T-helper 1 cell treated with Interleukin-12 subunit alpha and Interleukin-12 subunit beta and Interleukin-4 antibody, amounts not matched to agents 30 μg/mL and 1 μg/mL, for 36 hours (primary cell): ENCODE data around the gene PIK3R1.
A peak's percentile ranks its signal among the peaks of the same experiment; 100 is the strongest.

ENCODE experiments used
- H3K27ac Mint-ChIP-seq: one replicate; pipeline ENCODE4 v1.8.0; 2021; ENCODE audit warnings: mild to moderate bottlenecking, mixed read lengths
- H3K27me3 Mint-ChIP-seq: one replicate; pipeline ENCODE4 v1.8.0; 2021; ENCODE audit warnings: low read depth, mixed read lengths
- H3K36me3 Mint-ChIP-seq: one replicate; pipeline ENCODE4 v1.8.0; 2021; ENCODE audit warnings: low read depth, mixed read lengths
- H3K4me1 Mint-ChIP-seq: one replicate; pipeline ENCODE4 v1.8.0; 2021; ENCODE audit warnings: low read depth, mixed read lengths
- H3K4me3 Mint-ChIP-seq: one replicate; pipeline ENCODE4 v1.8.0; 2021; ENCODE audit warnings: mild to moderate bottlenecking, moderate library complexity, mixed read lengths
- H3K9me3 Mint-ChIP-seq: one replicate; pipeline ENCODE4 v1.8.0; 2021; ENCODE audit warnings: mixed read lengths

The PIK3R1 gene

DNA sequence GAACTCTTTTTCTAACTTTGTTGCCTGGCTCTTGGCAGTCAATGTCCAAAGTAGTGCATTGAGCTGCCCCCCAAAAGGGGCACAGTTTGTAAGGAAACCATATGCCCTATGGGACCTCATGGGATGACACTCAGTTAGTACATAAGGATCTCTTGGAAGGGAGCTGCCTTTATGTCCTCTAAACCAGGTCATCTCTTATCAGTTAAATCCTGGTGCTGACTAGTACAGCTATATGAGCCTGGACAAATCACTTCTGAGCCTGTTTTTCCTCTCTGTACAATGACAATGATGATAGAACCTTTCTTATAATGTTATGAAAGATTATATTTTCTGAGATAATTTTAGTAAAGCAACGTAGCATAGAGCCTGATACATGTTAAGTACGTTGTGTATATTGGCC lies 44.1 kb downstream of the PIK3R1 start:
- Mint-ChIP-seq H3K4me1 (peaks cover 49% of the 10 kb centered on the region), H3K9me3 (no peaks in the 10 kb centered on the region)

DNA sequence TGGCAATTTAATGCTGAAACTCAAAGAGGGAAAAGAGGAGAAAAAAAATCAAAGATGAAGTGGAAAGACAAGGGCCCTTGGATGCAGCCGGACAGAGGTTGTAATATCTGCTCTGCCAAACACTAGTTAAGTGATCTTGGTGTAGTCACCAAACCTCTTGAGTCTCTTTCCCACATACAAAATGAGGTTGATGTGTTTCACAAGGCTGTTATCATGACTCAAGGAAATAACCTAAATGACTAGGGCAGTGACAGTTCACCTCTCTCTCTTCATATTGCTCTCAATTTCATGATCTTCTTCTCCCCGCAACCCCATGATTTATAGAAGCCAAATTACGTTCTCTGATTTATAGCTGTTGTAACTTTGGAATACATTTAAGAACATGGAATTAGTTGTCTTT lies 44.9 kb downstream of the PIK3R1 start:
- no peaks in the 10 kb centered on the region for H3K27me3 Mint-ChIP-seq
- peaks cover 48% of the 10 kb centered on the region for H3K4me1 Mint-ChIP-seq
- H3K4me3 Mint-ChIP-seq, result no peak overlapping the region
- peak overlapping the region; percentile 32 for H3K27ac Mint-ChIP-seq
- no peaks in the 10 kb centered on the region for H3K9me3 Mint-ChIP-seq
- peaks cover 10% of the 10 kb centered on the region for H3K36me3 Mint-ChIP-seq

More for the DNA sequence above, 44.1 kb downstream of the PIK3R1 start:
- no peaks in the 10 kb centered on the region for H3K27me3 Mint-ChIP-seq
- no peak overlapping the region for H3K27ac Mint-ChIP-seq
- H3K4me3 Mint-ChIP-seq, result no peak overlapping the region
- H3K36me3 Mint-ChIP-seq, result peaks cover 10% of the 10 kb centered on the region

- no peaks in the 10 kb centered on the region for H3K27me3 Mint-ChIP-seq
- no peak overlapping the region for H3K27ac Mint-ChIP-seq
- H3K36me3 Mint-ChIP-seq, result peaks cover 6% of the 10 kb centered on the region
- H3K4me3 Mint-ChIP-seq, result no peak overlapping the region
- no peaks in the 10 kb centered on the region for H3K9me3 Mint-ChIP-seq
- H3K4me1 Mint-ChIP-seq, result peaks cover 49% of the 10 kb centered on the region
Measured at GRCh38 chr5:68261169-68261568, 45.6 kb downstream of the PIK3R1 start.

GRCh38 chr5:68261569-68262065 lies 46.1 kb downstream of the PIK3R1 start:
- Mint-ChIP-seq H3K27me3 (no peaks in the 10 kb centered on the region), H3K9me3 (no peaks in the 10 kb centered on the region), H3K4me1 (peaks cover 50% of the 10 kb centered on the region), H3K4me3 (no peak overlapping the region), H3K27ac (no peak overlapping the region), H3K36me3 (peaks cover 5% of the 10 kb centered on the region)

DNA sequence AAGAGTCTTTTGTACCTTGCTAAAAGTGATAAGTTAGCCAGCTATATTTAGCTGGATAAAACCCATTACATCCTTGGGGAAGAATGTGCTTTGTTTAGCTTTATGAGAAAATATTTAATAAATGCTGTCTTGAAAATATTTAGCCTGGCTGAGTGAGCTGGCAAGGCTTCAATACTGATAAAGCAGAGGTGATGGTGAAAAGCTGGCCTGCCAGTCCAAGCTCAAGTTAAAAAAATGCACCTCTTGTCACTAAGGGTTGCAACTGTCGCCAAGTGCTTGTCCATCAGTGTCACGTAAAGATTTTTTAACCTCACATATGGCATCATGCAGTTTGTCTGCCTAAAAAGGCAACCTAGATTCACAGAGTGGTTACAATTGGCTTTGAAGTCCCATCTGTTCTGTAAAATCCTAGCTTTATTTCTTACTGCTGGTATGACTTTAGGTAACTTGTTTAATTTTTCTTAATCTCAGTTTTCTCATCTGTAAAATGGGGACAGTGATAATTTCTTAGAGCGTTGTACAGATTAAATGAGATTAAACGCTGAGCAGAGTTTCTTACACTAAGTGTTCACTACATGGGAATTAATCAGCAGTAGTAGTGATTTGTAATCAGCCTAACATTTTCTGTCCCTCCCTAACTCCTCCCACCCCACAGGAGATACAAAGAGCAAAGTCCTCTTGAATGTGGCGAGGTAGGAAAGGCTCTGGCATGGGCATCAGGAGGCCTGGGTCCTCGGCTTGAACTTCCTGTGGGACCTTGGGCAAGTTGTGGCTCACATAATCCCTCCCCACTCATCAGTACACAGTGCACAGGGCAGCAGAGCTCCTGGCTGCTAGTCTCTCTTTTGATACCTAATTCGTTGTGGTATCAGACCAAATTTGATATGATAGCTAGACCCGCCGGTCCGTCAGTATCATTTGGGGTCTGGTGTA lies 48.7 kb downstream of the PIK3R1 start:
- no peaks in the 10 kb centered on the region for H3K9me3 Mint-ChIP-seq
- no peaks in the 10 kb centered on the region for H3K27me3 Mint-ChIP-seq
- H3K4me1 Mint-ChIP-seq, result peaks cover 54% of the 10 kb centered on the region
- H3K36me3 Mint-ChIP-seq, result no peaks in the 10 kb centered on the region
- H3K27ac Mint-ChIP-seq, result no peak overlapping the region
- no peak overlapping the region for H3K4me3 Mint-ChIP-seq

- Mint-ChIP-seq H3K27ac (no peak overlapping the region), H3K27me3 (no peaks in the 10 kb centered on the region), H3K4me1 (peaks cover 54% of the 10 kb centered on the region), H3K9me3 (no peaks in the 10 kb centered on the region), H3K36me3 (no peaks in the 10 kb centered on the region), H3K4me3 (no peak overlapping the region)
Measured at GRCh38 chr5:68265347-68265746, 49.8 kb downstream of the PIK3R1 start.

DNA sequence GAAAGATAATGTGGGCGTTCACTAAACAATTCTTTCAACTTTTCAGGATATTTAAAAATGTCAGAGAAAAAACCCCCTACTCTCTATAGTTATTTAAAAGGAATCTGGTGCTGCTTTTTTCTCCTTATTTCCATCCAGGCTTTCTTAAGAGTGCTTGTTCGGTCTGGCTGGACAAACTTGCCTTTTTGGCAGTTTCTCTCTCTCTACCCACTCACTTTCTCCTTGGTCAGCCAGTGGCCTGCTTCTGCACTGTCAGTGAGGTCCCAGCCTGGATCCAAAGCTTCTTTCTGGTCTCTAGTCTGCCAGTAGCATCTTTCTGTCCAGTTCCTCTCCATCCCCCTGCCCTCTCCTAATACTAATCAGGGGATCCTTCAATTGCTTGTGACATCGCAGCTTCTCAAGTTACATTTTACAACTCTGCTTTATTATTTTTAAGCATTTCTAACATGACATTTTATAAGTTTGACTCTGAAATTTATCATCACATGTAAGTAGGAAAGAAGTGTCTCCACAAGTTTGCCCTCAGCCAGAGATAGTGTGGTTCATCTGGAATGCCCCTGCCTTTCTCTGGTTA lies 50.4 kb downstream of the PIK3R1 start:
- no peak overlapping the region for H3K27ac Mint-ChIP-seq
- H3K36me3 Mint-ChIP-seq, result peaks cover 2% of the 10 kb centered on the region
- H3K9me3 Mint-ChIP-seq, result no peaks in the 10 kb centered on the region
- no peaks in the 10 kb centered on the region for H3K27me3 Mint-ChIP-seq
- H3K4me1 Mint-ChIP-seq, result peaks cover 53% of the 10 kb centered on the region
- no peak overlapping the region for H3K4me3 Mint-ChIP-seq

DNA sequence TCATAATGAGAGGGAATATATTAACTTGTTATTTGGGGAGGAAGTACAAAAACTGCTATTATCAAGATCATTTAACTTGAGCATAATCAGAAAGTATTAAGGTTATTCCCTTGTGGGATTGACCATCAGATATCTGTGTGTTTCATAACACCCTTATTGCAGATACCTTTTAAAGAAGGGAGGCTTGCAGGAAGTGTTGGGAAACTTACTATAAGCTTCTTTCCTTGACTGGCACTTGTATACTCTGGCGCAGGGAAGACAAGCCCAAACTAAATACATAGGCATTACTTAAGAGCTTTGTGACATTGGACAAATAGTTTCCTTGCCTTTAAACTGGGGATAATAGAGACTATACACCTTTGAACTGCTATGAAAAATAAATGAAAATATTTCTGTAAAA lies 50.9 kb downstream of the PIK3R1 start:
- H3K4me3 Mint-ChIP-seq, result no peak overlapping the region
- no peak overlapping the region for H3K27ac Mint-ChIP-seq
- H3K9me3 Mint-ChIP-seq, result no peaks in the 10 kb centered on the region
- peaks cover 56% of the 10 kb centered on the region for H3K4me1 Mint-ChIP-seq
- no peaks in the 10 kb centered on the region for H3K27me3 Mint-ChIP-seq
- peaks cover 2% of the 10 kb centered on the region for H3K36me3 Mint-ChIP-seq

GRCh38 chr5:68267066-68267465 lies 51.5 kb downstream of the PIK3R1 start:
- no peak overlapping the region for H3K4me3 Mint-ChIP-seq
- H3K9me3 Mint-ChIP-seq, result no peaks in the 10 kb centered on the region
- peaks cover 2% of the 10 kb centered on the region for H3K36me3 Mint-ChIP-seq
- no peaks in the 10 kb centered on the region for H3K27me3 Mint-ChIP-seq
- H3K27ac Mint-ChIP-seq, result no peak overlapping the region
- H3K4me1 Mint-ChIP-seq, result peaks cover 55% of the 10 kb centered on the region

DNA sequence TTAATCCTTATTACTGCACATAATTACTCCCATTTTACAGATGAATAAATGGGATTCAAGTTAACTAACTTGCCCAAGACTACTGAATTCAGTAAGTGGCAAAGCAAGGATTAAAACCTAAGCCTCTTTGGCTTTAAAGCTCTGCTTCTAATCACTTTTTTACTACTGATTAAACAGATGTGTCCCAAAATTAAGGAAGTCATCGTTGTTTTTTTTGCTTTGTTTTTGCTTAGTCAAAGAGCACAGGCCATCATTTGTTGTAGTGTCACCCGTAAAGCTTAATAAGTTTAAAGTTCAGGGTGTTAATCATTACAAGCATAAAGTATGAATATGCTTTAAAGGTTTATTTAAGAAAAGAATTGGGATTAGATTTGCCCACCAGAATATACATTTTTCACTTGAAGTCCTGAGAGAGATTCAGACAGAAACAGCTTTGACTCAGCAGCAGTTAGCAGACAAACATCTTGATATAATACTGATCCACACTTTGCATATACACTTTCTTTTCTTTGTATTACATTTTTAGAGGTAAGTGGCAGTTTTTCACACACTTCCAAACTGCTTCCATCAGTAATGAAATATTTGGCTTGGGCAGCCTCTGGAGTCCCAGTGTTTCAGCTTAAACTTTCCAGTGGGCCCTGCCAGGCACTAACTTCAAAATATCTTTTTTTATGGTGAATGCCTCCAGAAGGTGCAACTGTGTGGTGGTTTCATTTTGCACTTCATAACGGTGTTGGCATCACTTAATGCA lies 52.7 kb downstream of the PIK3R1 start:
- Mint-ChIP-seq H3K9me3 (no peaks in the 10 kb centered on the region), H3K4me1 (peaks cover 57% of the 10 kb centered on the region), H3K4me3 (no peak overlapping the region), H3K27me3 (no peaks in the 10 kb centered on the region), H3K27ac (peak overlapping the region; percentile 36), H3K36me3 (peaks cover 2% of the 10 kb centered on the region)

GRCh38 chr5:68268852-68269130 lies 53.2 kb downstream of the PIK3R1 start:
- Mint-ChIP-seq H3K27me3 (no peaks in the 10 kb centered on the region), H3K36me3 (peaks cover 3% of the 10 kb centered on the region), H3K27ac (peak overlapping the region; percentile 36), H3K9me3 (no peaks in the 10 kb centered on the region), H3K4me3 (no peak overlapping the region), H3K4me1 (peaks cover 61% of the 10 kb centered on the region)

DNA sequence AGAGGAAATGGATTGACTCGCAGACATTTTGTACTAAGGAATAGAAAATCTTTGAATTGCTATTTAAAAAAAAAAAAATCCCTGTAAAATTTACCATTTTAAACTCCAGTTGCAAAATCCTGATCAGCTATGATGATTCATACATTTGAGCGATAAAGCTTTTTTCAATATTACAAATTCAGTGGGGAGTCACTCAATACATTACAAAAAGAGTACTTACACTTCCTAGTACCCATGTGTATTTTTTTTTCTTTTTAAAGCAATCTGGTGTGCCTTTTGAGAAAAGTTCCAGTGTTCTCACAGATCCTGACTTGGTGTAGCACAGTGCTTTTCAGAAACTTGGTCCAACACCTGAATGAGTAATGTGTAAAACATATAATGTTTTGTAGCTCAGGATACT lies 54.3 kb downstream of the PIK3R1 start:
- Mint-ChIP-seq H3K27ac (no peak overlapping the region), H3K27me3 (no peaks in the 10 kb centered on the region), H3K4me3 (no peak overlapping the region)

GRCh38 chr5:68270399-68270975 lies 54.9 kb downstream of the PIK3R1 start:
- H3K4me1 Mint-ChIP-seq, result peaks cover 69% of the 10 kb centered on the region
- H3K9me3 Mint-ChIP-seq, result no peaks in the 10 kb centered on the region
- peaks cover 13% of the 10 kb centered on the region for H3K36me3 Mint-ChIP-seq
- no peak overlapping the region for H3K27ac Mint-ChIP-seq
- no peak overlapping the region for H3K4me3 Mint-ChIP-seq
- no peaks in the 10 kb centered on the region for H3K27me3 Mint-ChIP-seq

More for the DNA sequence above, 54.3 kb downstream of the PIK3R1 start:
- peaks cover 8% of the 10 kb centered on the region for H3K36me3 Mint-ChIP-seq
- no peaks in the 10 kb centered on the region for H3K9me3 Mint-ChIP-seq
- H3K4me1 Mint-ChIP-seq, result peaks cover 68% of the 10 kb centered on the region

DNA sequence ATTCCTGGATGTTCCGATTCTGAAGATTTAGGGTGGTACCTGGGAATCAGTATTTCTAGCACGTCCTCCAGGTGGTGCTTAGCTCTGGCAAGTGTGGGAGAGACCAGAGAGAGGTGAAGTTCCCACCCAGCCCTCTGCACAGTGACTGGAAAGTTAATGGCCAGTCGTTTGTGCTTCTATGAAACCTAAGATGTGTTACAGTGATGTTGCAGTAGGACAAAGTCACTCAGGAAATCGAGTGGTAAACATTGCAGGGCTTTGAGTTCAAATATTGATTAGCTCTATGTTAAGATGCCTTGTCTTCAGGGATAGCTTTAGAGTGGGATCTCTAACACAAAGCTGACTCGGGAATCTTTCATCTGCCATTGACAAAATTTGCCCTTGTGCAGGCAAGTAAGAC lies 55.6 kb downstream of the PIK3R1 start:
- H3K27me3 Mint-ChIP-seq, result no peaks in the 10 kb centered on the region
- H3K4me3 Mint-ChIP-seq, result no peak overlapping the region
- no peak overlapping the region for H3K27ac Mint-ChIP-seq
- peaks cover 16% of the 10 kb centered on the region for H3K36me3 Mint-ChIP-seq
- no peaks in the 10 kb centered on the region for H3K9me3 Mint-ChIP-seq
- H3K4me1 Mint-ChIP-seq, result peaks cover 70% of the 10 kb centered on the region
